NCI-H82 treated with DMSO at 0.1 percent for 48 hours (cell line): ENCODE data around the gene FGD3.
"Not testable (repeated sequence)": the region's sequence is repeated elsewhere in the genome, so short reads cannot be mapped to it uniquely, and the experiment has no call there.

ENCODE experiments used
- DNase-seq: peaks from one replicate; lab custom pipeline; 2025; ENCODE audit not compliant: unreplicated experiment; lab: John Stamatoyannopoulos, UW

FGD3 gene

GRCh38 chr9:92947268-92948037, at the start of gene FGD3:
FGD3 (plus strand) TSS chr9:92947523; CDS start chr9:92976257, 28,734 bp downstream.
- peak; percentile 1 for DNase-seq

GRCh38 chr9:92905137-92905536, 42.2 kb upstream of the FGD3 start:
- DNase-seq, result not testable (repeated sequence)

GRCh38 chr9:92911511-92912475, 35.5 kb upstream of the FGD3 start:
- DNase-seq, result no peak

GRCh38 chr9:92917176-92917800, 30.0 kb upstream of the FGD3 start:
- no peak for DNase-seq

GRCh38 chr9:92920437-92920836, 26.9 kb upstream of the FGD3 start:
- DNase-seq, result no peak

- DNase-seq, result no peak
These were observed 15.7 kb upstream of the FGD3 start for GRCh38 chr9:92931606-92932005.

GRCh38 chr9:92934321-92934720, 13.0 kb upstream of the FGD3 start:
- no peak for DNase-seq

GRCh38 chr9:92938025-92938424, 9.3 kb upstream of the FGD3 start:
- no peak for DNase-seq

- no peak for DNase-seq
These were observed 5.5 kb upstream of the FGD3 start for GRCh38 chr9:92941861-92942260.

- DNase-seq, result no peak
These were observed 4.4 kb upstream of the FGD3 start for GRCh38 chr9:92942688-92943616.

- DNase-seq, result no peak
These were observed 2.4 kb upstream of the FGD3 start for GRCh38 chr9:92944921-92945320.

- DNase-seq, result no peak
These were observed 1.5 kb upstream of the FGD3 start for GRCh38 chr9:92945796-92946195.

- no peak for DNase-seq
These were observed 763 bp downstream of the FGD3 start for GRCh38 chr9:92948038-92948534.

GRCh38 chr9:92948632-92949031, 1.3 kb downstream of the FGD3 start:
- no peak for DNase-seq

GRCh38 chr9:92949266-92949982, 2.1 kb downstream of the FGD3 start:
- no peak for DNase-seq

GRCh38 chr9:92950359-92950955, 3.1 kb downstream of the FGD3 start:
- DNase-seq, result no peak

- no peak for DNase-seq
These were observed 5.7 kb downstream of the FGD3 start for GRCh38 chr9:92952906-92953610.

GRCh38 chr9:92954049-92954861, 6.9 kb downstream of the FGD3 start:
- no peak for DNase-seq
